ENCODE data around the gene TMEM9.

Gene TMEM9

GRCh38 chr1:201145132-201145531, 9.1 kb downstream of the TMEM9 start:
- H3K9ac ChIP-seq (ENCODE audit: insufficient read length, low read depth) = no peak overlapping the region
- H3K27me3 ChIP-seq (ENCODE audit: insufficient read depth, insufficient read length) = no peaks in the 10 kb centered on the region
- peaks cover 3% of the 10 kb centered on the region for H3K4me1 ChIP-seq (ENCODE audit: insufficient read depth, insufficient read length)
- TF ChIP-seq SUZ12 (IDR thresholded peaks at IDR 0.05; ENCODE audit: extremely low read depth, insufficient read depth, insufficient read length) (no peak), ZNF274 (IDR thresholded peaks at IDR 0.05; ENCODE audit: low read depth, low read length) (no peak), YY1 (IDR thresholded peaks at IDR 0.05; ENCODE audit: insufficient read depth, insufficient read length) (no peak)
- no peaks in the 10 kb centered on the region for H3K9me3 ChIP-seq (ENCODE audit: insufficient read depth, low read length)
- peaks cover 100% of the 10 kb centered on the region for H3K36me3 ChIP-seq (ENCODE audit: insufficient read depth, insufficient read length, low read length)
- DNase-seq (ENCODE audit: low read depth, low spot score) = no peak
- no peak overlapping the region for H3K4me3 ChIP-seq (ENCODE audit: insufficient read length, low read depth)

- no peak overlapping the region for H3K4me3 ChIP-seq (ENCODE audit: insufficient read length, low read depth)
- no peak overlapping the region for H3K9ac ChIP-seq (ENCODE audit: insufficient read length, low read depth)
- H3K9me3 ChIP-seq (ENCODE audit: insufficient read depth, low read length) = no peaks in the 10 kb centered on the region
- no peak for DNase-seq (ENCODE audit: low read depth, low spot score)
- no peaks in the 10 kb centered on the region for H3K27me3 ChIP-seq (ENCODE audit: insufficient read depth, insufficient read length)
- TF ChIP-seq ZNF274 (IDR thresholded peaks at IDR 0.05; ENCODE audit: low read depth, low read length) = no peak
- no peak for TF ChIP-seq SUZ12 (IDR thresholded peaks at IDR 0.05; ENCODE audit: extremely low read depth, insufficient read depth, insufficient read length)
- no peak for TF ChIP-seq YY1 (IDR thresholded peaks at IDR 0.05; ENCODE audit: insufficient read depth, insufficient read length)
- H3K36me3 ChIP-seq (ENCODE audit: insufficient read depth, insufficient read length, low read length) = peaks cover 100% of the 10 kb centered on the region
- H3K4me1 ChIP-seq (ENCODE audit: insufficient read depth, insufficient read length) = peaks cover 3% of the 10 kb centered on the region
Observed at GRCh38 chr1:201144701-201145100, 9.6 kb downstream of the TMEM9 start.

- Histone ChIP-seq H3K9ac (ENCODE audit: insufficient read length, low read depth) (no peak overlapping the region), H3K4me3 (ENCODE audit: insufficient read length, low read depth) (no peak overlapping the region), H3K36me3 (ENCODE audit: insufficient read depth, insufficient read length, low read length) (peaks cover 100% of the 10 kb centered on the region), H3K9me3 (ENCODE audit: insufficient read depth, low read length) (no peaks in the 10 kb centered on the region), H3K27me3 (ENCODE audit: insufficient read depth, insufficient read length) (no peaks in the 10 kb centered on the region), H3K4me1 (ENCODE audit: insufficient read depth, insufficient read length) (no peaks in the 10 kb centered on the region)
- no peak for DNase-seq (ENCODE audit: low read depth, low spot score)
- TF ChIP-seq ZNF274 (IDR thresholded peaks at IDR 0.05; ENCODE audit: low read depth, low read length) (no peak), YY1 (IDR thresholded peaks at IDR 0.05; ENCODE audit: insufficient read depth, insufficient read length) (no peak), SUZ12 (IDR thresholded peaks at IDR 0.05; ENCODE audit: extremely low read depth, insufficient read depth, insufficient read length) (no peak)
Observed at GRCh38 chr1:201143726-201144635, 10.3 kb downstream of the TMEM9 start.

GRCh38 chr1:201142849-201143725, 11.2 kb downstream of the TMEM9 start:
- DNase-seq (ENCODE audit: low read depth, low spot score) = no peak
- Histone ChIP-seq H3K36me3 (ENCODE audit: insufficient read depth, insufficient read length, low read length) (peaks cover 100% of the 10 kb centered on the region), H3K9me3 (ENCODE audit: insufficient read depth, low read length) (no peaks in the 10 kb centered on the region), H3K4me1 (ENCODE audit: insufficient read depth, insufficient read length) (no peaks in the 10 kb centered on the region), H3K9ac (ENCODE audit: insufficient read length, low read depth) (no peak overlapping the region), H3K4me3 (ENCODE audit: insufficient read length, low read depth) (no peak overlapping the region), H3K27me3 (ENCODE audit: insufficient read depth, insufficient read length) (no peaks in the 10 kb centered on the region)
- TF ChIP-seq SUZ12 (IDR thresholded peaks at IDR 0.05; ENCODE audit: extremely low read depth, insufficient read depth, insufficient read length) (no peak), YY1 (IDR thresholded peaks at IDR 0.05; ENCODE audit: insufficient read depth, insufficient read length) (no peak), ZNF274 (IDR thresholded peaks at IDR 0.05; ENCODE audit: low read depth, low read length) (no peak)

GRCh38 chr1:201142011-201142848, 12.0 kb downstream of the TMEM9 start:
- Histone ChIP-seq H3K4me3 (ENCODE audit: insufficient read length, low read depth) (no peak overlapping the region), H3K36me3 (ENCODE audit: insufficient read depth, insufficient read length, low read length) (peaks cover 97% of the 10 kb centered on the region), H3K9ac (ENCODE audit: insufficient read length, low read depth) (no peak overlapping the region), H3K9me3 (ENCODE audit: insufficient read depth, low read length) (no peaks in the 10 kb centered on the region), H3K27me3 (ENCODE audit: insufficient read depth, insufficient read length) (no peaks in the 10 kb centered on the region), H3K4me1 (ENCODE audit: insufficient read depth, insufficient read length) (no peaks in the 10 kb centered on the region)
- TF ChIP-seq ZNF274 (IDR thresholded peaks at IDR 0.05; ENCODE audit: low read depth, low read length) (no peak), SUZ12 (IDR thresholded peaks at IDR 0.05; ENCODE audit: extremely low read depth, insufficient read depth, insufficient read length) (no peak), YY1 (IDR thresholded peaks at IDR 0.05; ENCODE audit: insufficient read depth, insufficient read length) (no peak)
- DNase-seq (ENCODE audit: low read depth, low spot score) = no peak

- TF ChIP-seq SUZ12 (IDR thresholded peaks at IDR 0.05; ENCODE audit: extremely low read depth, insufficient read depth, insufficient read length) (no peak), YY1 (IDR thresholded peaks at IDR 0.05; ENCODE audit: insufficient read depth, insufficient read length) (no peak), ZNF274 (IDR thresholded peaks at IDR 0.05; ENCODE audit: low read depth, low read length) (no peak)
- no peak overlapping the region for H3K4me3 ChIP-seq (ENCODE audit: insufficient read length, low read depth)
- no peak overlapping the region for H3K9ac ChIP-seq (ENCODE audit: insufficient read length, low read depth)
- DNase-seq (ENCODE audit: low read depth, low spot score) = no peak
- peaks cover 2% of the 10 kb centered on the region for H3K4me1 ChIP-seq (ENCODE audit: insufficient read depth, insufficient read length)
- H3K9me3 ChIP-seq (ENCODE audit: insufficient read depth, low read length) = no peaks in the 10 kb centered on the region
- no peaks in the 10 kb centered on the region for H3K27me3 ChIP-seq (ENCODE audit: insufficient read depth, insufficient read length)
- peaks cover 96% of the 10 kb centered on the region for H3K36me3 ChIP-seq (ENCODE audit: insufficient read depth, insufficient read length, low read length)
Observed at GRCh38 chr1:201141418-201141817, 12.9 kb downstream of the TMEM9 start.

Data from NT2/D1 (cell line).